ENCODE results near the gene ZSWIM2.
"Not testable (repeated sequence)": the region's sequence is repeated elsewhere in the genome, so short reads cannot be mapped to it uniquely, and the experiment has no call there.

The ZSWIM2 gene

GRCh38 chr2:186848873-186849578 lies at the start of gene ZSWIM2:
Gene ZSWIM2, minus strand, starts transcription at chr2:186849170. Its CDS starts 40 bp downstream, at chr2:186849130.
- DNase-seq (ENCODE audit: low spot score) = peak; percentile 15

GRCh38 chr2:186896220-186896619 lies 47.2 kb upstream of the ZSWIM2 start:
- DNase-seq (ENCODE audit: low spot score) = not testable (repeated sequence)

- no peak for DNase-seq (ENCODE audit: low spot score)
Observed at GRCh38 chr2:186895451-186895850, 46.5 kb upstream of the ZSWIM2 start.

GRCh38 chr2:186894478-186894877 lies 45.5 kb upstream of the ZSWIM2 start:
- DNase-seq (ENCODE audit: low spot score) = no peak

GRCh38 chr2:186892821-186893220 lies 43.9 kb upstream of the ZSWIM2 start:
- no peak for DNase-seq (ENCODE audit: low spot score)

- no peak for DNase-seq (ENCODE audit: low spot score)
Observed at GRCh38 chr2:186891185-186891621, 42.2 kb upstream of the ZSWIM2 start.

- no peak for DNase-seq (ENCODE audit: low spot score)
Observed at GRCh38 chr2:186889101-186889879, 40.3 kb upstream of the ZSWIM2 start.

- no peak for DNase-seq (ENCODE audit: low spot score)
Observed at GRCh38 chr2:186887107-186888090, 38.4 kb upstream of the ZSWIM2 start.

- no peak for DNase-seq (ENCODE audit: low spot score)
Observed at GRCh38 chr2:186884587-186884986, 35.6 kb upstream of the ZSWIM2 start.

GRCh38 chr2:186883666-186884065 lies 34.7 kb upstream of the ZSWIM2 start:
- no peak for DNase-seq (ENCODE audit: low spot score)

- no peak for DNase-seq (ENCODE audit: low spot score)
Observed at GRCh38 chr2:186882511-186883071, 33.6 kb upstream of the ZSWIM2 start.

GRCh38 chr2:186881660-186882059 lies 32.7 kb upstream of the ZSWIM2 start:
- DNase-seq (ENCODE audit: low spot score) = no peak

- no peak for DNase-seq (ENCODE audit: low spot score)
Observed at GRCh38 chr2:186879312-186879711, 30.3 kb upstream of the ZSWIM2 start.

GRCh38 chr2:186874713-186875112 lies 25.7 kb upstream of the ZSWIM2 start:
- DNase-seq (ENCODE audit: low spot score) = no peak

- no peak for DNase-seq (ENCODE audit: low spot score)
Observed at GRCh38 chr2:186871881-186872280, 22.9 kb upstream of the ZSWIM2 start.

GRCh38 chr2:186868344-186868743 lies 19.4 kb upstream of the ZSWIM2 start:
- DNase-seq (ENCODE audit: low spot score) = no peak

GRCh38 chr2:186862869-186863709 lies 14.1 kb upstream of the ZSWIM2 start:
- DNase-seq (ENCODE audit: low spot score) = peak; percentile 33

GRCh38 chr2:186855216-186855615 lies 6.2 kb upstream of the ZSWIM2 start:
- no peak for DNase-seq (ENCODE audit: low spot score)

GRCh38 chr2:186853951-186854350 lies 5.0 kb upstream of the ZSWIM2 start:
- no peak for DNase-seq (ENCODE audit: low spot score)

- no peak for DNase-seq (ENCODE audit: low spot score)
Observed at GRCh38 chr2:186852508-186852907, 3.5 kb upstream of the ZSWIM2 start.

GRCh38 chr2:186842373-186842772 lies 6.6 kb downstream of the ZSWIM2 start:
- no peak for DNase-seq (ENCODE audit: low spot score)

All from pons (tissue), 1 donor.